Activated CD4-positive, alpha-beta T cell treated with anti-CD3 and anti-CD28 coated beads, Interleukin-2, Interleukin-6, amounts not matched to agents 100 ng/mL and 50 ng/mL, durations not matched to agents 16 hours and 8 hours (primary cell): ENCODE data around the gene ENDOU.
A peak's percentile ranks its signal among the peaks of the same experiment; 100 is the strongest.

Source experiments
- DNase-seq: peaks from one replicate; pipeline ENCODE4 v3.0.0-alpha.2; 2020

Gene ENDOU, protein sequence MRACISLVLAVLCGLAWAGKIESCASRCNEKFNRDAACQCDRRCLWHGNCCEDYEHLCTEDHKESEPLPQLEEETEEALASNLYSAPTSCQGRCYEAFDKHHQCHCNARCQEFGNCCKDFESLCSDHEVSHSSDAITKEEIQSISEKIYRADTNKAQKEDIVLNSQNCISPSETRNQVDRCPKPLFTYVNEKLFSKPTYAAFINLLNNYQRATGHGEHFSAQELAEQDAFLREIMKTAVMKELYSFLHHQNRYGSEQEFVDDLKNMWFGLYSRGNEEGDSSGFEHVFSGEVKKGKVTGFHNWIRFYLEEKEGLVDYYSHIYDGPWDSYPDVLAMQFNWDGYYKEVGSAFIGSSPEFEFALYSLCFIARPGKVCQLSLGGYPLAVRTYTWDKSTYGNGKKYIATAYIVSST

DNA sequence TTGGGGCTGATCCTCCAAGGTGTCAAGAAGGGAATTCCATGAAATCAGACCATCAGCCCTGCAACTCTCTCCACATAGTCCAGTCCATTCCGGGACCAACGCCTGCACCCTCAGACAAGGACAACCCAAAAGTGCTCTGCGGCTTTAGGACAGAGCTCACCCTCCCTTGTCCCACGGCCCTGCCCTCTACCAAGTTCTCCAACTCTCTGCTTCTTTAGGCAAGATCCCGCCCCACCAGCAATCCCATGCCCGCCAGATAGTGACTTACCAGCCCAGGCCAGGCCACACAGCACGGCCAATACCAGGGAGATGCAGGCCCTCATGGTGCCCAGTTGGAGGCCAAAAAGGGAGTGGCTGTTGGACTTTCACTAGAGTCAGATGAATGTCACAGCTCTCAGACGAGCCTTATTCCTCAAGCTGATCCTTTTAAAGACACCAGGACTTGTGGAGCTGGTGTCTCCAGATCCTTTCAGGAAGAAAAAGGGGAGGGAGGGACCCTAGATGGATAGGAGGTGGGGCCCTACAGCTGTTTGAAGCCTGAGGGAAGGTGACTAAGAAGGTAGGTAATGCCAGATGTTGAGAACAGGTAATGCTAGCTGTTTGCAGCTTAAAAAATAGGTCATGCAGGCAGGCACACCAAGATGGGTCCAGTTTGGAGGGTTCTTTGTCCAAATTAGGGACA lies at the start of gene ENDOU:
TSS of gene ENDOU (minus strand) at position 400 of the 682 bp plus-strand sequence. CDS start at position 323, 77 bp downstream.
- DNase-seq, result no peak

DNA sequence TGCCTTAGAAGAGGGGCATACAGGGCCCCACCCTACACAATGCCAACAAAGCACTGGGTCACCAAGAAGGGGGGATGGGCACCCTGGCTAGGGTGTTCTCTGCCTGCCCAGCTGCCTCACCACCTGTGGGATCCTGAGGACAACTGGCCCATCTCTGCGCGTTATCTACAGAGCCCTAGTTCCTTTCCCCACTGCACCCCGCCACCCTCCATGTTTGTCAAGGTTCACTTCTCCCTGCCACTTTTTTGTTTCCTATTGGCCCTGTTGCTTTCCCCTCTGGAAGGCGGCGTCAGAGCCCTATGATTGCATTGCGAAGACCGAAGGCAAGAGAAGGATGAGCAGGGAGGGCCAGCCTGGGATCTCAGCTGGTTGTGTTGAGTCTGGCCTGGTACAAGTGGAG lies 49.4 kb upstream of the ENDOU start:
- no peak for DNase-seq

GRCh38 chr12:47773858-47774580 lies 48.7 kb upstream of the ENDOU start:
- no peak for DNase-seq

- DNase-seq, result peak; percentile 80
Observed at GRCh38 chr12:47773062-47773857, 48.0 kb upstream of the ENDOU start, which contains the start of gene SLC48A1. TSS of gene SLC48A1 (plus strand) at chr12:47773238. CDS start at chr12:47773305, 67 bp downstream.

DNA sequence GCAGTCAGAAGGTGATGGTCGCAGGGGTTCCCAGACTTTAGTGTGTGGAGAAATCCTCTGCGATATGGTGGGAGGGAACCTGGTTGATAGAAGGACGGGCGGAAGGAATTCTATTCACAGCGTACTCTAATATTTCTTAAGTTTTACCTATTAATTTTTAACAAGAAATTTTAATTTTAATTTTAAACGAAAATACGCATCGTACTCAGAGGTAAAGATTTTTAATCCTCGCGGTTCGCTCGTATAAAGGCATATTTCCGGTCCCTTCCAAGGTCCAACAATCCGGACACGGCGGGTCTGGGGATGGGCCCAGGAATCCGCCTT lies 47.4 kb upstream of the ENDOU start:
- no peak for DNase-seq

- no peak for DNase-seq
Observed at GRCh38 chr12:47772094-47772660, 46.9 kb upstream of the ENDOU start.

DNA sequence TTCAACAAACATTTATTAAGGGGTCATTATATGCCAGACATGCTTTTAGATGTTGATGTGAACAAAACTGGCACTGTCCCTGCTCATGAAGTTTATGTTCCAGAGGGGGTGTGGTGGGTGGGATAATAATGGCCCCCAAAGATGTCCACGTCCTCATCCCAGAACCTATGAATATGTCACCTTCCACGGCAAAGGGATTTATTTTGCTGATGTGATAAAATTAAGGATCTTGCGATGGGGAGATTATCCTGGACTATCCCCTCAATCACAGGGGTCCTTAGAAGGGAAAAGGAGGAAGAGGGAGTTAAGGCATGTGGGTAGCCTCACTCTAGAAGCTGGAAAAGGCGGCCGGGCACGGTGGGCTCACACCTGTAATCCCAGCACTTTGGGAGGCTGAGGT lies 46.0 kb upstream of the ENDOU start:
- DNase-seq, result no peak

- no peak for DNase-seq
Observed at GRCh38 chr12:47770086-47770726, 44.9 kb upstream of the ENDOU start.

DNA sequence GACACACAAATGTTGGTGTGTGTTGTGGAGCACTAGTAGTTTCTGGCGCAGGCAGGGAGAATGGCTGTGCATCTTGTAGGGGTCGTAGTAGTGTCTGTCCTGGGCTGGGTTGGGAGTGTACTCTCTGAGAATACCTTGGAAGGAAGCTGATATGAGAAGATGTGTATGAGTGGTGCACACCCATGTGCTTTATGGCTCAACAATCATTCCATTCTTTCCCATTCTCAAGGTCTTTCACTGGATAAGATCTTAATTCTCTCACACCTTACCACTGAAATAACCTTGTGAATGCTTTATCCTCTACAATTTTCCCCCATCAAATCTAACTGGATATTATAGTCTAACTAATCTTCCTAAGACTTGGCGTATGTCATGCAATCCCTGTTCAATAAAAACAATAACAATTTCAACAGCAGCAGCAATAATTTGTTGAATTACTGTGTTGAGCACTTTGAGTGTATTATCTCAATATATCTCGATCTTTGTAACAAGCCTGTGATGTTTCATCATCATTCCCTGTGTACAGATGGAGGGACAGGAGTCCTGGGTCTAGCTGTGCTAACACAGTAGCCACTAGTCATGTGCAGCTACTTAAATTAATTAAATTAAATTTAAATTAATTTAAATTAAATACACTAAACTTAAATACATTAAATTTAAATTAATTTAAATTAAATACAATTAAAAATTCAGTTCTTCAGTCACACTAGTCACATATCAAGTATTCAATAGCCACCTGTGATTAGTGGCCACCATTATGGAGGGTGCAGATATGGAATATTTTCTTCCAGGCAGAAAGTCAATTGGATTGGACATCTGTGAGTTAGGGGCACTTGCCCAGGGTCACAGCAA lies 44.2 kb upstream of the ENDOU start:
- DNase-seq, result no peak

DNA sequence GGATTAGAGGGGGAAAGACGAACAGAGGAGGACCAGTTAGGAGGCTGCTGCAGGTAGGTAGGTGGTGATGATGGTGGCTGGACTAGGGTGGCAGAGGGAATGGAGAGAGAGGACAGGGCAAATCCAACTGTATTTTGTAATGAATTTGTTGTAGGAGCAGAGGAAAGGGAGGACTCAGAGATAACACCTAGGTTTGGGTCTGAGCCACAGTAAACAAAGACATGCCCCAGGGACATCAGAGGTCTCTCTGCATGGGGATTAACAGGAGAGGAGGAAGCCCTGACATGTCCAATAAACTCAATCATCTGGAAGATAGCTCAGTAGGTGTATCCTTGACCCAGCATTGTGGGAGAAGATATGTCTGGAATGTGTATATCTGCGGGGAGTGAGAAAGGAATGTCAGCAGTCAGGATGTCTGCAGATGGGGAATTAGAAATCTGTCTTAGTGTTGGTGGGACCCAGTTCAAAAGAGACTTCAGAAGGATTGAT lies 43.1 kb upstream of the ENDOU start:
- no peak for DNase-seq

- DNase-seq, result peak; percentile 80
Observed at GRCh38 chr12:47767216-47767724, 42.0 kb upstream of the ENDOU start.

DNA sequence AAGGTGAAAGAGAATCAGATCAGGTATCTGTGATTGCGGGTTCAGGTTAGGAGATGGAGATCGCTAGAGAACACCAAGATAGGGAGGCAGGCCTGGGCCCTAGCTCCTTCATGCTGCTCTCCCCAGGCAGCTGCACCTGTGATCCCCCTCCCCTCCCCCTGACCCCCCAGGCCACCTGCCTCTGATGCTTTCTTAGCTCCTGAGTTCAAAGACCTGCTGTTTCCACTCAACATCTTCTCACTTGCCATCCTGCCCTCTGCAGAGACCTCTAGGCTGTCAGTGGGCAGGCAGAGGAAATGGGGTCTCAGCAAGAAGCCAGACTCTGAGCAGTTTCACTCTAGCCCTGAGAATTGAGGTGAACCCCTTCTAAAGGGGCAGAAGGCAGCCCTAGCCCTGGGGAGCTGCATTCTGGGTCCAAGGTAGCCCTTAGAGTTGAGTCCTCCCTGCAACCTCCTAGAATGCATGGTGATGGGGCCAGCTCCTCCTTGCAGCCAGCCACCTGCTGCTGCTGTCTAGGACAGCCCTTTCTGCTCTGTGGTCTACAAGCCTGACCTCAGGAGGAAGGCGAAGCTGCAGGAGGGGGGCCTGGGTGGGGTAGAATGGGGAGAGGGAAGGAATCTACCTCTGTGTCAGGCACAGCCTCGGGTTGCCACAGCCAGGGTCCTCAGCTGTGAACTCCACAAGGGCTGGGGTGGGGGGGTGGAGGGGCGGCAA lies 41.4 kb upstream of the ENDOU start:
- no peak for DNase-seq

DNA sequence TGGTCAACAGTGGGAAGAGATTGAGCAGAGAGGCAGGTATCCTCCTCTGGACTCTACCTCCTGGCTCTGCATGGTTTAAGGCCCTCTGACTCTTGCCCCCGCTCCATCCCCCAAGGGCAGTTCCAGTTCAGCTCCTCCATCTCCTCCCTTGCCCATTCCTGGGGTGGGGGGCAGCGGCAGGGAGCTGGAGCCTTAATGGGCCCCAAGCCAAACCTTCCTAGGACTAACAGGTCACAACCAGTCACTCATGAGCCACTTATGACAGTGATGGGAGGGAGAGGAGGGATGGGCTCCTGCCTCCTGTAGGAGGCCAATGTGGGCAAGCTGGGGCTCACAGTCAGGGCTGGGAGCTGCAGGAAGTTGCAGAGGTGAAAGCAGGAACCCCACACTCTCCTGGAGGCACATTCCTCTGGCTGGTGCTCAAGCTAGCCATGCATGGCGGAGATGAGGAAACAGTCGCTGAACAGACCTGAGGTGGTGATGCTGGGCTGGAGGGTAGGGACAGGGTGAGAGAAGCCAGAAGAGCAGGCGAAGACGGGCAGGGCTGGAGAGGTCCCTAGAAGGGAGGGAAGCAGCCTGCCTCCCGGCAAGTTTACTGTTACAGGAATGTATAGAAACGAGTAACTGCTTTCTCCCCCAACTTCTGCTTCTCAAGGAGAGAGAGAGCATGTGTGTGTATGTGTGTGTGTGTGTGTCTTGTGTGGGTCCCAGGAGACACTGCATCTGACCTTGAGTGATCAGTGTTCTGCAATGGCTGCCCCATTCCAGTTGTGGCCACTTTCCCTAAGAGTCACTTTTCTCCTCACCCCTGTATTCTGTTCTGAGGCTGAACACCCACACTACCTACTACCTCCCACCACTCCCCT lies 38.4 kb upstream of the ENDOU start:
- DNase-seq, result no peak

- no peak for DNase-seq
Observed at GRCh38 chr12:47762850-47763465, 37.7 kb upstream of the ENDOU start.

DNA sequence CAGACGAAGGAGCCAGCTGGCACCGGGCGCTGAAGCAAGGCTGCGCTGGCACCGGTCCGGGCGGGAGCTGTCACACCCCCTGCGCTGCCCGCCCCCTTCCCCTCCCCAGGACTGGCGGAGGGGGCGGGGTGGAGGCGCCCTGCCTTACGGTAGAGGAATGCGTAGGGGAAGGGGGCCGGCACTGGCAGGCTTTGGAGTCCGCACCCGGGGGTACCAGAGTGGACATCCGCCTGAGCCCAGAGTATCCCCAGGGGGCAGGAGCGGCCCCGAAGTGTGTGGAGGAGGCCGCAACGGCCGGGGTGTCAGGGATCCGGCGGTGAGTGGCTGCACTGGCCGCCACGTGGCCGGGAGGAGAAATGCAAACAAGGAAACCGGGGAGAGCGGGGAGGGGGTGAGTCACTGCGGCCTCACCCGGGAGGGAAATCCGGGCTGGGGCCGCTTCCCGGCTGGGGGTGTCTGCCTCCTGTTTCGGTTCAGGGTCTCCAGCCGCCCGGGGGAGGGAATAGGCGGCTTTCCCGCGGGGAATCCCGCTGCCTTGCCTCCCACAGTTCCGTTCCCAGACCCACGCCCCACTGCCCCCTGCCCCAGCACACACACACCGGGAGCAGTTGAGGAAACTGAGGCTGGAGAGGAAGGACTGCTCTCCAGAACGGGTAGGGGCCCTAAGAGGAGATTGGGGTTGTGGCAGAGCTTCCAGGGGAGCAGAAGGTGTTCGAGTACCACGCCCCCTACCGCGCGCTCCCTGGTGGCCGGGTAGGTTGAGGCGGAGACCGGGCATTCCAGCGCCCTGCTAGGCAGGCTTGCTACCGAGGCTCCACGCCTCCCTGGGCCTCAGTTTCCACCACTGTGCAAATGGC lies 33.8 kb upstream of the ENDOU start, which contains the start of gene RAPGEF3:
TSS of gene RAPGEF3 (minus strand) at position 47 of the 857 bp plus-strand sequence. CDS start 324 bp downstream, outside the sequence.
- DNase-seq, result peak; percentile 78

DNA sequence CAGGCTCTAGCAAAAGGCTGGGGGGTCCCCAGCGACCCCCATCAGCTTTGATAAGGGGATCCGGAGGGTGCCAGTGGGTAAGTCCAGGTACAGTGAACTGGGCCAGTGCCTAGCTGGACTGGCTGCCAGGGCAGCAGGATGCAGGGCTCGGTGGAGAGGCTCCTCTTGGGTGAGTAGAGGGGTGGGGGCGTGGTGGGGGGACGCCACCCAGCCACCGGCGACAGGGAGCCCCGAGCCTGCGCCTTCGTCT lies 33.2 kb upstream of the ENDOU start:
- DNase-seq, result no peak

- no peak for DNase-seq
Observed at GRCh38 chr12:47757840-47758583, 32.7 kb upstream of the ENDOU start.
